SK-N-SH (cell line): ENCODE measurements around the gene UBE3C. TPM values are rescaled to one million over a fixed set of nuclear protein-coding genes. Genes with fewer than 3 reads are reported as not detected.

Experiments used
- CTCF ChIA-PET: fragments of 300-600, 350-600 bp; formaldehyde crosslinking; extraction: SDS; loops from one replicate; lab custom pipeline; 2021; lab: Yijun Ruan, JAX
- POLR2A ChIA-PET: fragments of 350-600 bp; sonication (Branson Sonifier 250); formaldehyde crosslinking; extraction: SDS; loops from one replicate; lab custom pipeline; 2020; ENCODE audit warnings: antibody characterized with exemption, inconsistent platforms; lab: Yijun Ruan, JAX
- DNase-seq: peaks from one replicate; pipeline ENCODE4 v3.0.0; 2012
- H2AFZ ChIP-seq: fragments of 200-600 bp; sonication (generic); 2 replicates; pipeline ENCODE4 v1.8.1; 2016; ENCODE audit warnings: antibody characterized with exemption, mild to moderate bottlenecking, low read depth
- H3F3A ChIP-seq: fragments of 200-600 bp; sonication (generic); replicated peaks from 2 replicates; pipeline ENCODE3; 2016; ENCODE audit warnings: antibody characterized with exemption, mild to moderate bottlenecking; ENCODE audit not compliant: insufficient read depth
- H3K27ac ChIP-seq, 2 experiments: fragments of 200-500 bp in 1 of 2; fragments of 200-600 bp in 1 of 2; sonication (Bioruptor generic) in 1 of 2; sonication (generic), shearing (Covaris generic) in 1 of 2; 2 replicates each; pipeline versions ENCODE4 v1.5.1 to v1.6.1; 2014 to 2016; ENCODE audit warnings: low read depth in 2 of 2, inconsistent platforms in 1 of 2, low read length in 1 of 2, mild to moderate bottlenecking in 1 of 2, mixed read lengths in 1 of 2
- H3K27me3 ChIP-seq: fragments of 200-600 bp; sonication (generic), shearing (Covaris generic); 2 replicates; pipeline ENCODE4 v1.6.1; 2016; ENCODE audit warnings: mixed run types; ENCODE audit not compliant: insufficient read depth
- H3K36me3 ChIP-seq, 2 experiments: fragments of 200-500 bp in 1 of 2; fragments of 200-600 bp in 1 of 2; sonication (Bioruptor generic) in 1 of 2; sonication (generic) in 1 of 2; replicated peaks in 1 of 2; 2 replicates each; pipeline versions ENCODE3 to v1.5.1; 2014 to 2016; ENCODE audit warnings: low read length in 1 of 2, mild to moderate bottlenecking in 1 of 2; ENCODE audit not compliant: insufficient read depth in 2 of 2, control insufficient read depth in 1 of 2
- H3K4me1 ChIP-seq, 2 experiments: fragments of 200-500 bp in 1 of 2; fragments of 200-600 bp in 1 of 2; sonication (Bioruptor generic) in 1 of 2; sonication (generic), shearing (Covaris generic) in 1 of 2; 2 replicates each; pipeline versions ENCODE4 v1.5.1 to v1.6.1; 2014 to 2016; ENCODE audit warnings: low read depth in 1 of 2, low read length in 1 of 2, mixed run types in 1 of 2; ENCODE audit not compliant: insufficient read depth in 2 of 2, control insufficient read depth in 1 of 2
- H3K4me2 ChIP-seq: fragments of 200-600 bp; sonication (generic), shearing (Covaris generic); 2 replicates; pipeline ENCODE4 v1.6.1; 2017; ENCODE audit warnings: mixed run types
- H3K4me3 ChIP-seq, 2 experiments: fragments of 200-500 bp in 1 of 2; fragments of 200-600 bp in 1 of 2; sonication (Bioruptor generic) in 1 of 2; sonication (generic), shearing (Covaris generic) in 1 of 2; 2 replicates each; pipeline versions ENCODE4 v1.5.1 to v1.8.1; 2014 to 2016; ENCODE audit warnings: low read depth in 2 of 2, inconsistent platforms in 1 of 2, low read length in 1 of 2, mild to moderate bottlenecking in 1 of 2, mixed read lengths in 1 of 2, moderate library complexity in 1 of 2
- H3K79me2 ChIP-seq: fragments of 200-600 bp; sonication (generic); 2 replicates; pipeline ENCODE4 v1.8.1; 2017; ENCODE audit warnings: mild to moderate bottlenecking; ENCODE audit not compliant: insufficient read depth
- H3K9ac ChIP-seq: fragments of 200-600 bp; sonication (generic); 2 replicates; pipeline ENCODE4 v1.6.1; 2017; ENCODE audit warnings: mixed run types
- H3K9me2 ChIP-seq: fragments of 200-600 bp; sonication (generic); 2 replicates; pipeline ENCODE4 v1.6.1; 2017; ENCODE audit warnings: mixed run types
- H3K9me3 ChIP-seq: fragments of 200-600 bp; sonication (generic); 2 replicates; pipeline ENCODE4 v1.6.1; 2017; ENCODE audit warnings: mixed run types, mild to moderate bottlenecking, moderate library complexity
- H4K20me1 ChIP-seq: fragments of 200-600 bp; sonication (generic); 2 replicates; pipeline ENCODE4 v1.6.1; 2017; ENCODE audit warnings: mild to moderate bottlenecking, mixed run types; ENCODE audit not compliant: insufficient read depth
- CHD2 ChIP-seq: fragments of 150-350 bp; IDR thresholded peaks from 2 replicates; pipeline ENCODE4 v1.6.1; 2018; ENCODE audit warnings: low read length; ENCODE audit not compliant: partially characterized antibody
- CTCF ChIP-seq: fragments of 200-600 bp; sonication (generic); IDR thresholded peaks from 2 replicates; pipeline ENCODE4 v1.6.1; 2017; ENCODE audit warnings: antibody characterized with exemption, mild to moderate bottlenecking, moderate library complexity
- ELF1 ChIP-seq: IDR thresholded peaks from 2 replicates; pipeline ENCODE4 v1.4.0; 2012
- JUND ChIP-seq: IDR thresholded peaks from 2 replicates; pipeline ENCODE4 v1.4.0; 2012
- MEF2A ChIP-seq: IDR thresholded peaks from 2 replicates; pipeline ENCODE4 v1.4.0; 2012; ENCODE audit warnings: low read depth, borderline replicate concordance
- MXI1 ChIP-seq: IDR thresholded peaks from 2 replicates; pipeline ENCODE4 v1.6.1; 2012; ENCODE audit warnings: mild to moderate bottlenecking, low read depth, low read length, improper control_type of control experiment
- PBX3 ChIP-seq: IDR thresholded peaks from 2 replicates; pipeline ENCODE4; 2012
- POLR2AphosphoS5 ChIP-seq: IDR thresholded peaks from 2 replicates; pipeline ENCODE4 v1.6.1; 2012; ENCODE audit warnings: low read depth, low read length
- RCOR1 ChIP-seq: fragments of 150-350 bp; IDR thresholded peaks from 2 replicates; pipeline ENCODE4 v1.6.1; 2017; ENCODE audit warnings: antibody characterized with exemption, low read length
- SMC3 ChIP-seq: IDR thresholded peaks from 2 replicates; pipeline ENCODE4 v1.6.1; 2012; ENCODE audit warnings: low read depth, low read length, improper control_type of control experiment
- USF2 ChIP-seq: fragments of 150-350 bp; IDR thresholded peaks from 2 replicates; pipeline ENCODE4 v1.6.1; 2017; ENCODE audit warnings: antibody characterized with exemption, low read length, low read depth, borderline replicate concordance
- YY1 ChIP-seq: IDR thresholded peaks from 2 replicates; pipeline ENCODE4 v1.4.0; 2012; ENCODE audit warnings: low read depth, mild to moderate bottlenecking
- WGBS: methylation state at CpG from one replicate; pipeline ENCODE4 v1.1.6; 2017; ENCODE audit warnings: low lambda C conversion rate; 5-methylcytosine and 5-hydroxymethylcytosine counted together
- polyA plus RNA-seq, 3 experiments: library from polyadenylated mRNA; depleted of rRNA; stranded (reverse); fragments of >200 nt; gene quantifications; 2 replicates each; pipeline ENCODE4 v1.2.3, GENCODE V29; 2012

The UBE3C gene
- polyA plus RNA-seq, 1 of the 3 experiments (the other 2 are of a cell fraction): 48.4 TPM

GRCh38 chr7:157271315-157271990 is 132.7 kb downstream of the UBE3C start:
- Histone ChIP-seq H3K27ac (peak overlapping the region in 1 of 2 experiments; percentile 11; a peak in 1 of 4 replicates), H3K79me2 (no peaks in the 10 kb centered on the region), H2AFZ (no peak overlapping the region), H3K36me3 (peaks cover 33 to 36% of the 10 kb centered on the region in 2 experiments), H3K27me3 (no peaks in the 10 kb centered on the region), H4K20me1 (no peaks in the 10 kb centered on the region), H3F3A (peaks cover 11% of the 10 kb centered on the region), H3K4me2 (no peak overlapping the region), H3K9me2 (no peaks in the 10 kb centered on the region), H3K4me1 (peaks cover 7 to 12% of the 10 kb centered on the region in 2 experiments; a peak in 3 of 4 replicates), H3K9me3 (no peaks in the 10 kb centered on the region), H3K4me3 (no peak overlapping the region), H3K9ac (no peak overlapping the region)
- CTCF ChIA-PET: interaction anchor here (0.9 to 8.4 kb wide), 9 partner anchors 13 to 321 kb away, joined by 3 to 120 read pairs (median 9); partner anchors contain the start of gene NOM1
- WGBS: 93% methylated on average over 15 of the region's 15 CpGs
- TF ChIP-seq PBX3: 0 out of 2 replicates have a peak, but pooled peaks have one; percentile 6
- no peak for TF ChIP-seq CHD2
- TF ChIP-seq RCOR1: no peak
- TF ChIP-seq JUND: no peak
- TF ChIP-seq POLR2AphosphoS5: peak; percentile 26; the same call in 1 of the 2 replicates
- POLR2A ChIA-PET: interaction anchor here (0.6 kb wide), 1 partner anchor 34 kb away, joined by 4 read pairs; no protein-coding TSS in a partner anchor
- DNase-seq: no peak

GRCh38 chr7:157271991-157272324 is 133.2 kb downstream of the UBE3C start:
- no peaks in the 10 kb centered on the region for H3K27me3 ChIP-seq
- no peak for DNase-seq
- H3K4me2 ChIP-seq: no peak overlapping the region
- peaks cover 11% of the 10 kb centered on the region for H3F3A ChIP-seq
- H3K27ac ChIP-seq: peak overlapping the region in 1 of 2 experiments; percentile 11; a peak in 1 of 4 replicates
- CTCF ChIA-PET: interaction anchor here (0.7 to 8.4 kb wide), 12 partner anchors 13 to 321 kb away, joined by 3 to 120 read pairs (median 7); partner anchors contain the start of gene NOM1
- H3K9me3 ChIP-seq: no peaks in the 10 kb centered on the region
- no peak overlapping the region for H2AFZ ChIP-seq
- peaks cover 32 to 33% of the 10 kb centered on the region in 2 experiments for H3K36me3 ChIP-seq
- H3K9ac ChIP-seq: no peak overlapping the region
- H3K9me2 ChIP-seq: no peaks in the 10 kb centered on the region
- WGBS: 74% methylated on average over 9 of the region's 9 CpGs
- H3K79me2 ChIP-seq: no peaks in the 10 kb centered on the region
- no peaks in the 10 kb centered on the region for H4K20me1 ChIP-seq
- H3K4me3 ChIP-seq: no peak overlapping the region
- no peak for TF ChIP-seq MEF2A
- no peak for TF ChIP-seq YY1
- no peak for TF ChIP-seq MXI1
- TF ChIP-seq ELF1: no peak
- TF ChIP-seq USF2: no peak
- no peak for TF ChIP-seq CTCF
- TF ChIP-seq SMC3: no peak
- TF ChIP-seq JUND: no peak
- POLR2A ChIA-PET: no interaction called here
- H3K4me1 ChIP-seq: peaks cover 12 to 17% of the 10 kb centered on the region in 2 experiments; a peak in 3 of 4 replicates
